Activated naive CD4-positive, alpha-beta T cell treated with anti-CD3 and anti-CD28 coated beads for 36 hours (primary cell): ENCODE data around the gene OPN1SW. TPM values are rescaled to one million over a fixed set of nuclear protein-coding genes. Genes with fewer than 3 reads are reported as not detected.

Experiments
- CTCF ChIA-PET: fragments of 350-600 bp; sonication (Branson Sonifier 250); formaldehyde crosslinking; loops from one replicate; lab custom pipeline; 2021; ENCODE audit warnings: antibody characterized with exemption; lab: Charles Lee
- DNase-seq: peaks from one replicate; pipeline ENCODE4 v3.0.0-alpha.2; 2020
- H3K27ac Mint-ChIP-seq: one replicate; pipeline ENCODE4 v1.8.0; 2021; ENCODE audit warnings: mild to moderate bottlenecking, mixed read lengths
- H3K27me3 Mint-ChIP-seq: one replicate; pipeline ENCODE4 v1.8.0; 2021; ENCODE audit warnings: low read depth, mixed read lengths
- H3K36me3 Mint-ChIP-seq: one replicate; pipeline ENCODE4 v1.8.0; 2021; ENCODE audit warnings: low read depth, mixed read lengths
- H3K4me1 Mint-ChIP-seq: one replicate; pipeline ENCODE4 v1.8.0; 2021; ENCODE audit warnings: low read depth, mixed read lengths
- H3K4me3 Mint-ChIP-seq: one replicate; pipeline ENCODE4 v1.8.0; 2021; ENCODE audit warnings: mild to moderate bottlenecking, moderate library complexity, mixed read lengths
- H3K9me3 Mint-ChIP-seq: one replicate; pipeline ENCODE4 v1.8.0; 2021; ENCODE audit warnings: mixed read lengths
- intact Hi-C: fragments of 100-400 bp; cut with micrococcal nuclease; formaldehyde crosslinking; loops from one replicate; pipeline ENCODE4 v1.15.1; 2023
- total RNA-seq, 2 experiments: library from RNA; stranded (reverse); gene quantifications; one replicate each; pipeline ENCODE4 v1.2.3, GENCODE V29; 2021

Gene OPN1SW, protein sequence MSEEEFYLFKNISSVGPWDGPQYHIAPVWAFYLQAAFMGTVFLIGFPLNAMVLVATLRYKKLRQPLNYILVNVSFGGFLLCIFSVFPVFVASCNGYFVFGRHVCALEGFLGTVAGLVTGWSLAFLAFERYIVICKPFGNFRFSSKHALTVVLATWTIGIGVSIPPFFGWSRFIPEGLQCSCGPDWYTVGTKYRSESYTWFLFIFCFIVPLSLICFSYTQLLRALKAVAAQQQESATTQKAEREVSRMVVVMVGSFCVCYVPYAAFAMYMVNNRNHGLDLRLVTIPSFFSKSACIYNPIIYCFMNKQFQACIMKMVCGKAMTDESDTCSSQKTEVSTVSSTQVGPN
- not detected for total RNA-seq

DNA sequence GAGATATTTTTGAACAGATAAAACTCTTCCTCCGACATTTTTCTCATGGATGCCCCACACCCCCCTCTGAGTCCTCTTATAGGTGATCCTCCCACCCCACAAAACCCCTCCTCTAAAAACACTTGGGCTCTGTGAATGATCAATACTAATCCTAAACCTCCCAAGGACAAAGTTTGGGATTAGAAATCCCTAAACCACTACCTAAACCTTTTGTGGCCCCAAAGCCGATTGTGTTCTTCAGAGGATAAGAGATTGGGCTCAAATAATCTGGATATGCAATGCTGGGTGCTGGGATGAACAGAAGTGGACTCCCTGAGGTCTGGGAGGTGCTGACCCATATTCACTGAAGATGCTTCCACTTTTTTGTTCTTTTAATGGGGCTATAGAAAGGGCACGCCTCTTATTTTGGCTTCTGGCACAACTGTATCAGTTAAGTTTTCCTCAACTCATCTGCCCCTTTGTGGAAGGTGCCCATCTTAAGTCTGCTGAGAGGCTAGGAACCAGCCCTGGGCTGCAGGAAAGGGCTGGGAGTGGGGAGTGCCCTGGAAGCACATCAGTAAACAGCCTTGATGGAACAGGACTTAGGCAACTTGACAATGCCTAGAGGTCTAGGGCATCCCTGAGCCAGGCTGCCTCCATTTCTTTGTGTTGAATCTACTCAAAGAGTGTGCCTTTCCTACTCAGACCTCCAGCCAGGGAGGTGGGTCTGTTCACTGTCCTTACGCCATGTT, at the start of gene OPN1SW:
Gene OPN1SW, minus strand, starts transcription at position 51 of the 731 bp plus-strand sequence. Its CDS starts 13 bp downstream, at position 38.
- no peak for DNase-seq
- peaks cover 34% of the 10 kb centered on the region for H3K36me3 Mint-ChIP-seq
- H3K27me3 Mint-ChIP-seq = no peaks in the 10 kb centered on the region
- H3K4me1 Mint-ChIP-seq = peaks cover 20% of the 10 kb centered on the region
- intact Hi-C loops = no loop called here
- CTCF ChIA-PET = interaction anchor here (1.2 kb wide), 1 partner anchor 9 kb away, joined by 3 read pairs; no protein-coding TSS in a partner anchor
- no peak within 1 kb of the TSS for H3K27ac Mint-ChIP-seq
- peaks cover 19% of the 10 kb centered on the region for H3K9me3 Mint-ChIP-seq
- H3K4me3 Mint-ChIP-seq = no peak within 1 kb of the TSS

DNA sequence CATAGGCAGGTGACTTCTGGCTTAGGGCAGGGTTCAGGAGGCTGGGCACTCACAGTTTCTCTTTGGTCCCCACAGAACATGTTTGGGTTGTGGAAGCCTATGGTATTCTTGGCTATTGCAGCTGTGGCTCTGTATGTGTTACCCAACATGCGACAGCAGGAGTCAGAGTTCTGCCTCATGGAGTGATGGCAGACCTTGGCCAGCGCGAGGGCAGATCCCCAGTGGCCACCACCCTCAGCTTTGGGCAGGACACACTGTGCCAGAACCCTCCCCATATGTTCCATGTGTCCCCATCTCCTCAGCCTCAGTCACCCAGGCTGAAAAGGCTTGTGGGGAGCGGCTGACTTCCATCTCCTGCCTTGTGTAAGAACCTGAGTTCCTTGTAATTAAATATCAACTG, 46.1 kb upstream of the OPN1SW start:
- DNase-seq = no peak
- Mint-ChIP-seq H3K4me3 (no peak overlapping the region), H3K27me3 (peaks cover 4% of the 10 kb centered on the region), H3K4me1 (peaks cover 4% of the 10 kb centered on the region), H3K36me3 (no peaks in the 10 kb centered on the region), H3K9me3 (no peaks in the 10 kb centered on the region), H3K27ac (no peak overlapping the region)
- intact Hi-C loops = no loop called here
- CTCF ChIA-PET = interaction anchor here (2.0 kb wide), 1 partner anchor 21 kb away, joined by 5 read pairs; no protein-coding TSS in a partner anchor

- Mint-ChIP-seq H3K27ac (no peak overlapping the region), H3K9me3 (no peaks in the 10 kb centered on the region), H3K27me3 (no peaks in the 10 kb centered on the region), H3K4me3 (no peak overlapping the region), H3K36me3 (no peaks in the 10 kb centered on the region), H3K4me1 (peaks cover 4% of the 10 kb centered on the region)
- CTCF ChIA-PET = interaction anchor here (1.4 kb wide), 1 partner anchor 87 kb away, joined by 3 read pairs; no protein-coding TSS in a partner anchor
- intact Hi-C loops = no loop called here
- DNase-seq = no peak
Observed at GRCh38 chr7:128818694-128819093, 43.1 kb upstream of the OPN1SW start.

DNA sequence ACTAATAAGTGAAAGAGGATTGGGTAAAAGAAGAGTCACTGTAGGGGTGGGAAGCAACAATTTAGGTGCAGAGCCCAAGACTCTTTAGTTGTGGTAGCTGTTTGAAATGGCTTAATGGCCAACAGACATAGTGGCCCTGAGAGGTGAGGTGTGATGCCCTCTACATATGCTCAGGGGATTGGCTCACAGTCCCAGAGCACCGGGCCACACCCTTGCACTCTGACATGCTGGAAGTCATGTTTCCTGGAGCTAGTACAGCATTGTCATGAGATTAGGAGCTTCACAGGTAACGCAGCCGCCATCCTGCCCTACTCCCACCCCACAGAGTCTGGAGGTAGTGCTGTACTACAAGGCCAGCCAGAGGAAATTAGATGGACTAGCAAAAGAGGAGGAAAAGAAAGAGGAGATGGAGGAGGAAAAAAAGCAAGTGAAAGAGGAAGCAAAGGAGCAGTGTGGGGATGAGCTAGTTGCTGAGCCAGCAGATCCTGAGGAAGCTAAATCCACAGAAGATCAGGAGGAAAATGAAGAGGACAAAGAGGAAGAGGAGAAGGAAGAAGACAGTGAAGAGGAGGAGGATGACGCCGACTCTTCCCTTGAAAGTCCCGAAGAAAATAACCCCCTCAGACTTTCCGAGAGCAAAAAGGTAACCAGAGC, 39.8 kb upstream of the OPN1SW start:
- Mint-ChIP-seq H3K36me3 (no peaks in the 10 kb centered on the region), H3K27me3 (no peaks in the 10 kb centered on the region), H3K4me3 (no peak overlapping the region), H3K4me1 (peaks cover 4% of the 10 kb centered on the region), H3K27ac (no peak overlapping the region), H3K9me3 (no peaks in the 10 kb centered on the region)
- intact Hi-C loops = no loop called here
- no peak for DNase-seq
- CTCF ChIA-PET = no interaction called here

DNA sequence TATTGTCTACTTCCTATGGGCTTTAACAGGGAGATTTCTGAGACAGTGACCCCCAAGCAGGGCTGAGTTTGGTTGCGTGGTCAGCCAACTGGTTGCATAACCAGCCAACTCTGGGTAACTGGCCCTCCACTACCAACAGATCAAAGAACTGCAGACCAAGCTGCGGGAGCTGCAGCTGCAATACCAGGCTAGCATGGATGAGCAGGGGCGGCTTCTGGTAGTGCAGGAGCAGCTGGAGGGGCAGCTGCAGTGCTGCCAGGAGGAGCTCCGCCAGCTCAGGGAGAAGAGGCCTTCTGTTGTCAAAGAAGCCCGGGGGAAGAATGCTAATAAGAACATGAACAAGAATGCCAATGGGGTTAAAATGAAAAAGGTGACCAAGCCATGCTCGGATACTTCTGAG, 38.9 kb upstream of the OPN1SW start:
- DNase-seq = no peak
- no peak overlapping the region for H3K27ac Mint-ChIP-seq
- H3K4me3 Mint-ChIP-seq = no peak overlapping the region
- no peaks in the 10 kb centered on the region for H3K36me3 Mint-ChIP-seq
- H3K27me3 Mint-ChIP-seq = no peaks in the 10 kb centered on the region
- H3K9me3 Mint-ChIP-seq = no peaks in the 10 kb centered on the region
- no peaks in the 10 kb centered on the region for H3K4me1 Mint-ChIP-seq
- CTCF ChIA-PET = interaction anchor here (0.6 kb wide), 1 partner anchor 288 kb away, joined by 3 read pairs; no protein-coding TSS in a partner anchor
- intact Hi-C loops = no loop called here

DNA sequence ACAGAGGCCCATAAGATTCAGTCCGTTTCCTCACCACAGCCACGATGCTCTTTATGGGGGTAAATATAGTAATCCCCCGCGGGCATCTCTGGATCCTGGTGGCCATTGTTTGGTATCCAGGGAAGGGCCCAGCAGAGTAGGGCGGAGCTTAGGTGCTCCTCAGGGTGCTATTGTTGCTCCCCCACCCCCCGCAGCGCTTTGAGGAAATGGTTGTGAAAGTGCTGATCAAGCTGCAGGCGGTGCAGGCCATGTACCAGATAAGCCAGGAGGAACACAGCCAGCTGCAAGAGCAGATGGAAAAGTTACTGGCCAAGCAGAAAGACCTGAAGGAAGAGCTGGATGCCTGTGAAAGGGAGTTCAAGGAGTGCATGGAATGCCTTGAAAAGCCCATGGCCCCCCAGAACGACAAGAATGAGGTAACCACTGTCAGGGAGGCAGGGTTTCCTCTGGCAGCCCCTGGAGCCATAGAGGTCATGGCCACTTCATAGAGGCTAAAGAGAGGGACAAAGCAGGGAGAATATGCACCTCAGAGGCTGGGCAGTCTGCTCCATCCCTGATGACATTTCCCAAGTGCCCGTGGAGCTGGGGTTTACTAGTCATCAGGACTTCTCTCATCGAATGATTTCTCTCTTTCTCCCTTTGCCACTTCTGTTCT, 37.0 kb upstream of the OPN1SW start:
- H3K36me3 Mint-ChIP-seq = no peaks in the 10 kb centered on the region
- intact Hi-C loops = no loop called here
- H3K4me3 Mint-ChIP-seq = no peak overlapping the region
- no peak for DNase-seq
- no peaks in the 10 kb centered on the region for H3K27me3 Mint-ChIP-seq
- H3K9me3 Mint-ChIP-seq = no peaks in the 10 kb centered on the region
- CTCF ChIA-PET = no interaction called here
- H3K27ac Mint-ChIP-seq = no peak overlapping the region
- no peaks in the 10 kb centered on the region for H3K4me1 Mint-ChIP-seq

- Mint-ChIP-seq H3K4me1 (no peaks in the 10 kb centered on the region), H3K36me3 (no peaks in the 10 kb centered on the region), H3K27ac (no peak overlapping the region), H3K4me3 (no peak overlapping the region), H3K27me3 (no peaks in the 10 kb centered on the region), H3K9me3 (no peaks in the 10 kb centered on the region)
- intact Hi-C loops = no loop called here
- no peak for DNase-seq
- CTCF ChIA-PET = interaction anchor here (1.2 kb wide), 1 partner anchor 17 kb away, joined by 3 read pairs; no protein-coding TSS in a partner anchor
Observed at GRCh38 chr7:128811631-128812430, 36.2 kb upstream of the OPN1SW start.

DNA sequence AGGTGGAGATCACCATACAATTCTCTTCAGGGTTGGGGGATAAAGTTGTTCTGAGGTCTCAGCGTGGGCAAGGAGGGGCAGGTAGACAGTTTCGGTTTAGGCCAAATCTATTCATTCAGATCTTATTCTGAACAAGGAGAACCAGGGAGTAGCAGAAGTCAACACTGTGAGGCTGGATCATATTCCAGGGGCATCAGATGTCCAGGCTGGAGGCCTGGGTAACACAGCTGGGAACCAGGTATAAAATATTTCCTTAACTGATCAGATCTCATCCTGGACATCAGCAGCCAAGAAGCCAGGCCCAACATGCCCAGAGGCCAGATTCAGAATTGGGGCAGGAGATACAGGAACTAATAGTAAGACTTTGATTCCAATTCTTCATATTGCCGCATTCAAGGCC, 35.4 kb upstream of the OPN1SW start:
- H3K9me3 Mint-ChIP-seq = no peaks in the 10 kb centered on the region
- no peaks in the 10 kb centered on the region for H3K36me3 Mint-ChIP-seq
- intact Hi-C loops = no loop called here
- no peaks in the 10 kb centered on the region for H3K27me3 Mint-ChIP-seq
- H3K27ac Mint-ChIP-seq = no peak overlapping the region
- CTCF ChIA-PET = interaction anchor here (1.2 kb wide), 1 partner anchor 16 kb away, joined by 3 read pairs; no protein-coding TSS in a partner anchor
- DNase-seq = no peak
- H3K4me1 Mint-ChIP-seq = no peaks in the 10 kb centered on the region
- H3K4me3 Mint-ChIP-seq = no peak overlapping the region

- CTCF ChIA-PET = interaction anchor here (0.8 to 2.1 kb wide), 2 partner anchors 33 to 281 kb away, joined by 3 to 7 read pairs; no protein-coding TSS in a partner anchor
- Mint-ChIP-seq H3K4me1 (no peaks in the 10 kb centered on the region), H3K36me3 (no peaks in the 10 kb centered on the region), H3K4me3 (no peak overlapping the region), H3K9me3 (no peaks in the 10 kb centered on the region), H3K27ac (no peak overlapping the region), H3K27me3 (no peaks in the 10 kb centered on the region)
- DNase-seq = no peak
- intact Hi-C loops = no loop called here
Observed at GRCh38 chr7:128810473-128810872, 34.9 kb upstream of the OPN1SW start.

GRCh38 chr7:128809363-128809762, 33.8 kb upstream of the OPN1SW start:
- Mint-ChIP-seq H3K9me3 (no peaks in the 10 kb centered on the region), H3K4me3 (no peak overlapping the region), H3K36me3 (no peaks in the 10 kb centered on the region), H3K27me3 (no peaks in the 10 kb centered on the region), H3K27ac (no peak overlapping the region), H3K4me1 (no peaks in the 10 kb centered on the region)
- no peak for DNase-seq
- intact Hi-C loops = no loop called here
- CTCF ChIA-PET = interaction anchor here (0.7 to 2.1 kb wide), 2 partner anchors 34 to 100 kb away, joined by 3 to 7 read pairs; no protein-coding TSS in a partner anchor

DNA sequence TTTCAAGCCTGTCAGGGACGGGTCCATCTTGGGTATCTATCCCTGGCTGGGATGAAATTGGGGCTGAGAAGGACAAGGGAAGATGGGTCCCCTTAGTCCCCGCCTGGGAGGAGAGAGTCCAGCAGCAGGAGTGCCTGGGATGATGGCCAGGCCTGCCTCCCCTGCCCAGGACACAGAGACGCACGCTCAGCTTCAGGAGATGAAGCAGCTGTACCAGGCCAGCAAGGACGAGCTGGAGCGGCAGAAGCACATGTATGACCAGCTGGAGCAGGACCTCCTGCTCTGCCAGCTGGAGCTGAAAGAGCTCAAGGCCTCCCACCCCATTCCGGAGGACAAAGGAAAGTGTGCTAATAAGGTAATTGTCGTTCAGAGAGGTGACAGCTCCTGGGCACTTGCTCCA, 31.6 kb upstream of the OPN1SW start:
- CTCF ChIA-PET = interaction anchor here (1.0 to 2.6 kb wide), 3 partner anchors 13 to 434 kb away, joined by 3 to 10 read pairs (median 3); no protein-coding TSS in a partner anchor
- H3K27ac Mint-ChIP-seq = no peak overlapping the region
- H3K4me3 Mint-ChIP-seq = no peak overlapping the region
- no peaks in the 10 kb centered on the region for H3K36me3 Mint-ChIP-seq
- H3K27me3 Mint-ChIP-seq = no peaks in the 10 kb centered on the region
- intact Hi-C loops = no loop called here
- H3K4me1 Mint-ChIP-seq = no peaks in the 10 kb centered on the region
- DNase-seq = no peak
- H3K9me3 Mint-ChIP-seq = no peaks in the 10 kb centered on the region
